Measurements from ENCODE around the gene SEC11C. TPM values are rescaled to one million over a fixed set of nuclear protein-coding genes. Genes with fewer than 3 reads are reported as not detected.

SEC11C gene
- total RNA-seq, 6 donors from 2014 or later, result 12.6 to 78.3 (median 63.0) TPM

DNA sequence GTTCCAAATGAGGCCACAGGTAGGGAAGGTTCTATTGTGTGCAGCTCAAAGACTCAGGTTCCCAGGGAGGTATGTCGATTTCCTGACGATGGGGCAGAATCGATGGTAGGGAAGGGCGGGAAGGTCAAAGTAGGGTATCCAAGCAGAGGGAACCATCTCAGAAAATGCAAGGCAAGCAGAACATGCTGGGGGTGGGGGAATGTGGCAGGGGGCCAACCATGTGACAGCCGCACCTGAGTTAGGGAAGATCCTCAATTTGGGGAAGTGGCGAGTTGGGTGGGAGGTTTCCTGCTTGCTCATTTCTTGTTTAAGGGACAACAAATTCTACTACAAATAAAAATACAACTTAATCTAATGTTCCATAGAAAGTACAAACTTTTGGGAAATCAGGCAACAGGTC is 58.5 kb downstream of the SEC11C start:
- Histone ChIP-seq H3K4me1 (no peaks in the 10 kb centered on the region), H3K4me3 (no peak overlapping the region), H3K9me3 (no peaks in the 10 kb centered on the region), H3K27ac (no peak overlapping the region), H3K36me3 (no peaks in the 10 kb centered on the region), H3K27me3 (no peaks in the 10 kb centered on the region)
- ATAC-seq (ENCODE audit: low FRiP score in 2 of 2) (no peak), DNase-seq (no peak)
- 87 to 92% methylated on average over 6 of the region's 6 CpGs for WGBS, 2 donors
- TF ChIP-seq EP300 (IDR thresholded peaks at IDR 0.05) (no peak), POLR2A (IDR thresholded peaks at IDR 0.05) (no peak), POLR2AphosphoS5 (IDR thresholded peaks at IDR 0.05) (no peak), CTCF (IDR thresholded peaks at IDR 0.05) (no peak)

- no peak for ATAC-seq (ENCODE audit: low FRiP score in 2 of 2)
- Histone ChIP-seq H3K9me3 (no peaks in the 10 kb centered on the region), H3K36me3 (no peaks in the 10 kb centered on the region), H3K27ac (no peak overlapping the region), H3K27me3 (no peaks in the 10 kb centered on the region), H3K4me1 (no peaks in the 10 kb centered on the region), H3K4me3 (no peak overlapping the region)
- no peak for DNase-seq
- WGBS, 2 donors, result 76 to 82% methylated on average over 3 of the region's 3 CpGs
- TF ChIP-seq CTCF (IDR thresholded peaks at IDR 0.05) (no peak), POLR2A (IDR thresholded peaks at IDR 0.05) (no peak), POLR2AphosphoS5 (IDR thresholded peaks at IDR 0.05) (no peak), EP300 (IDR thresholded peaks at IDR 0.05) (no peak)
Measured at GRCh38 chr18:59200787-59201186, 61.1 kb downstream of the SEC11C start.

DNA sequence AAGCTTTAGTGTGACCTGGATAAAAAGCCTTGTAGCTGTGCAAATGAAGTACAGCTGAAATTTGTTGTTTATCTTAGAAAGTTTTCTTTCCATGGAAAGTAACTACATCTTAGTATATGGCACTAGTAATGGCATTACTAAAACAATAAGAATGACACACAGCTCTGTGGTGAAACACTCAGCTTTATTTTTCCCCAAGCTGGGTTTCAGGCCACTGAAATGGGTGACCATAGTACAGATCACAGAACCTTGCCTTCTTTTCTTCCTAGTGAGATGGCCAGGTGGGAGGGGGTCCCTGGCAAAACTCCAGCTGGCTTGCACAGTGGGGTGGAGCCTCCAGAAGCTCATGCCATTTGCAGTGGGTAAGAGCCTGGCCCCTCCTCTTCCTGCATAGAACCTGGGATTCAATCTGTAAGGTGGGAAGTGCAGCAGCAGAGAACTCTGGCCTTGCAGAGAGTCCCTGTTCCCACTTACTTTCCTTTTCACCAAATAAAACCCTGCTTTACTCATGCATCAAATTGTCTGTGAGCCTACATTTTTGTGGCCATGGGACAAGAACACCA is 62.7 kb downstream of the SEC11C start:
- Histone ChIP-seq H3K4me1 (no peaks in the 10 kb centered on the region), H3K27ac (no peak overlapping the region), H3K4me3 (no peak overlapping the region), H3K27me3 (no peaks in the 10 kb centered on the region), H3K36me3 (no peaks in the 10 kb centered on the region), H3K9me3 (no peaks in the 10 kb centered on the region)
- DNase-seq, result no peak
- TF ChIP-seq POLR2A (IDR thresholded peaks at IDR 0.05), result no peak
- no peak for TF ChIP-seq EP300 (IDR thresholded peaks at IDR 0.05)
- no peak for TF ChIP-seq POLR2AphosphoS5 (IDR thresholded peaks at IDR 0.05)
- TF ChIP-seq CTCF (IDR thresholded peaks at IDR 0.05), result no peak
- ATAC-seq (ENCODE audit: low FRiP score in 2 of 2), result no peak

DNA sequence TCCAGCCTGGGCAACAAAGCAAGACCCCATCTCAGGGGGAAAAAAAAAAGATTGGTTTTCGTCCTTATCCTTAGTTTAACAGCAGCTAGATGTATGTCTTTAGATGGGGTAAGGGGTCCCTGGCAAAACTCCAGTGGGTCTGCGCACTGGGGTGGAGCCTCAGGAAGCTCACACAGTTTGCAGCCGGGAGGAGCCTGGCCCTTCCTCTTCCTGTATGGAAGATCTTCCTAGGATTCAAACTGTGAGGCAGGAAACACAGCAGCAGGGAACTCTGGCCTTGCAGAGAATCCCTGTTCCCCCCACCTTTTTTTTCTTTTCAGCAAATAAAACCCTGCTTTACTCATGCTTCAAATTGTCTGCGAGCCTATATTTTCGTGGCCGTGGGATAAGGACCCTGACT is 67.8 kb downstream of the SEC11C start:
- no peaks in the 10 kb centered on the region for H3K27me3 ChIP-seq
- H3K9me3 ChIP-seq, result no peaks in the 10 kb centered on the region
- H3K4me1 ChIP-seq, result no peaks in the 10 kb centered on the region
- DNase-seq (no peak), ATAC-seq (ENCODE audit: low FRiP score in 2 of 2) (no peak)
- no peaks in the 10 kb centered on the region for H3K36me3 ChIP-seq
- 68% methylated on average over 6 of the region's 6 CpGs for WGBS, 2 donors
- H3K4me3 ChIP-seq, result no peak overlapping the region
- H3K27ac ChIP-seq, result no peak overlapping the region
- TF ChIP-seq POLR2AphosphoS5 (IDR thresholded peaks at IDR 0.05) (no peak), POLR2A (IDR thresholded peaks at IDR 0.05) (no peak), EP300 (IDR thresholded peaks at IDR 0.05) (no peak), CTCF (IDR thresholded peaks at IDR 0.05) (no peak)

Other genes starting within 250 kb of the SEC11C start
- gene GRP, start 80.3 kb downstream of the SEC11C start, total RNA-seq, result 1 to 10 TPM in 2 of 6 donors, not detected in 4; 2.3 to 3.5 TPM
- not detected for gene RAX, start 133.6 kb downstream of the SEC11C start, total RNA-seq
- not detected for gene CPLX4, start 178.8 kb downstream of the SEC11C start, total RNA-seq
- gene LMAN1, start 219.4 kb downstream of the SEC11C start, total RNA-seq, result 100 to 1,000 TPM in 1 of 6 donors, 10 to 100 TPM in 5; 47.5 to 159 (median 60.7) TPM